Retinal pigment epithelial cell (primary cell): ENCODE results near the gene FDX2.

Experiments used
- DNase-seq: peaks from one replicate; pipeline ENCODE4 v3.0.0-alpha.2; 2010; ENCODE audit warnings: low read depth
- H3K4me3 ChIP-seq: 2 replicates; pipeline ENCODE4 v1.5.1; 2011; ENCODE audit warnings: mild to moderate bottlenecking, low read length, control low read depth, moderate library complexity
- CTCF ChIP-seq: conservative IDR thresholded peaks from 2 replicates; pipeline ENCODE4 v1.5.1; 2011; ENCODE audit warnings: low read depth, low read length, control low read depth, inconsistent platforms

The FDX2 gene

GRCh38 chr19:10321417-10321797, 5.6 kb upstream of the FDX2 start:
- no peak overlapping the region for H3K4me3 ChIP-seq
- TF ChIP-seq CTCF: no peak
- DNase-seq: no peak

- TF ChIP-seq CTCF: no peak
- H3K4me3 ChIP-seq: no peak overlapping the region
- no peak for DNase-seq
These were observed 5.0 kb upstream of the FDX2 start for GRCh38 chr19:10320602-10321416.

GRCh38 chr19:10318807-10319682, 3.2 kb upstream of the FDX2 start:
- no peak for DNase-seq
- no peak for TF ChIP-seq CTCF
- no peak overlapping the region for H3K4me3 ChIP-seq

- no peak for DNase-seq
- H3K4me3 ChIP-seq: no peak overlapping the region
- TF ChIP-seq CTCF: no peak
These were observed 2.1 kb upstream of the FDX2 start for GRCh38 chr19:10317857-10318462.

GRCh38 chr19:10317045-10317856, 1.4 kb upstream of the FDX2 start:
- TF ChIP-seq CTCF: no peak
- DNase-seq: no peak
- H3K4me3 ChIP-seq: no peak overlapping the region

- no peak overlapping the region for H3K4me3 ChIP-seq
- TF ChIP-seq CTCF: no peak
- no peak for DNase-seq
These were observed 622 bp upstream of the FDX2 start for GRCh38 chr19:10316229-10317044.
